Astrocyte (in vitro differentiated cells and primary cell): Measurements from ENCODE around the gene NAA15. TPM values are rescaled to one million over a fixed set of nuclear protein-coding genes. Genes with fewer than 3 reads are reported as not detected.
"Not testable (repeated sequence)": the region's sequence is repeated elsewhere in the genome, so short reads cannot be mapped to it uniquely, and the experiment has no call there.

Experiments
- DNase-seq: peaks from one replicate; pipeline ENCODE4 v3.0.0-alpha.2; 2010; ENCODE audit warnings: low read depth
- FAIRE-seq: peaks from 2 replicates; lab custom pipeline; 2011; peaks lifted over from hg19 to GRCh38; lab: Jason Lieb, UNC
- H2AFZ ChIP-seq: 2 replicates; pipeline ENCODE4 v1.6.0; 2012; ENCODE audit warnings: low read depth, low read length, inconsistent platforms
- H3K27ac ChIP-seq: 2 replicates; pipeline ENCODE4 v1.5.1; 2011; ENCODE audit warnings: low read depth, low read length, inconsistent platforms
- H3K27me3 ChIP-seq: 2 replicates; pipeline ENCODE4 v1.6.0; 2011; ENCODE audit warnings: low read length, inconsistent platforms; ENCODE audit not compliant: insufficient read depth
- H3K36me3 ChIP-seq: 2 replicates; pipeline ENCODE4 v1.5.1; 2011; ENCODE audit warnings: low read length, inconsistent platforms; ENCODE audit not compliant: insufficient read depth
- H3K4me1 ChIP-seq: 2 replicates; pipeline ENCODE4 v1.5.1; 2011; ENCODE audit warnings: low read length, inconsistent platforms; ENCODE audit not compliant: insufficient read depth
- H3K4me2 ChIP-seq: 2 replicates; pipeline ENCODE4 v1.6.0; 2012; ENCODE audit warnings: low read length, inconsistent platforms
- H3K4me3 ChIP-seq: 2 replicates; pipeline ENCODE4 v1.5.1; 2011; ENCODE audit warnings: low read depth, mild to moderate bottlenecking, low read length, inconsistent platforms; ENCODE audit not compliant: insufficient read depth
- H3K79me2 ChIP-seq: 2 replicates; pipeline ENCODE4 v1.6.0; 2012; ENCODE audit warnings: mild to moderate bottlenecking, low read length, inconsistent platforms; ENCODE audit not compliant: insufficient read depth
- H3K9ac ChIP-seq: 2 replicates; pipeline ENCODE4 v1.6.0; 2012; ENCODE audit warnings: mild to moderate bottlenecking, low read length, inconsistent platforms
- H3K9me3 ChIP-seq: 2 replicates; pipeline ENCODE4 v1.5.1; 2012; ENCODE audit warnings: low read depth, mild to moderate bottlenecking, low read length, inconsistent platforms; ENCODE audit not compliant: insufficient read depth
- H4K20me1 ChIP-seq: 2 replicates; pipeline ENCODE4 v1.6.0; 2012; ENCODE audit warnings: low read length, inconsistent platforms; ENCODE audit not compliant: insufficient read depth
- H3K27ac Mint-ChIP-seq: one replicate; pipeline ENCODE4 v1.8.0; 2021; ENCODE audit warnings: mild to moderate bottlenecking, mixed read lengths; ENCODE audit not compliant: unreplicated experiment
- H3K27me3 Mint-ChIP-seq: one replicate; pipeline ENCODE4 v1.8.0; 2021; ENCODE audit warnings: low read depth, mixed read lengths; ENCODE audit not compliant: unreplicated experiment
- H3K36me3 Mint-ChIP-seq: one replicate; pipeline ENCODE4 v1.8.0; 2021; ENCODE audit warnings: low read depth, mixed read lengths; ENCODE audit not compliant: unreplicated experiment
- H3K4me1 Mint-ChIP-seq: one replicate; pipeline ENCODE4 v1.8.0; 2021; ENCODE audit warnings: low read depth, mixed read lengths; ENCODE audit not compliant: unreplicated experiment
- H3K4me3 Mint-ChIP-seq: one replicate; pipeline ENCODE4 v1.8.0; 2021; ENCODE audit warnings: mild to moderate bottlenecking, moderate library complexity, mixed read lengths; ENCODE audit not compliant: unreplicated experiment
- H3K9me3 Mint-ChIP-seq: one replicate; pipeline ENCODE4 v1.8.0; 2021; ENCODE audit warnings: mild to moderate bottlenecking, mixed read lengths; ENCODE audit not compliant: unreplicated experiment
- EZH2 ChIP-seq: IDR thresholded peaks from 2 replicates; pipeline ENCODE4 v1.6.1; 2012; ENCODE audit warnings: mild to moderate bottlenecking, low read length, inconsistent platforms; ENCODE audit not compliant: insufficient read depth
- total RNA-seq: library from RNA; stranded (reverse); gene quantifications from 2 replicates; pipeline ENCODE4 v1.2.1, GENCODE V29; 2021
- TF ChIP-seq, protein P1 (sequence below): IDR thresholded peaks from 2 replicates; pipeline ENCODE4 v1.5.1; 2011; ENCODE audit warnings: low read depth, mild to moderate bottlenecking, inconsistent platforms, low read length, moderate library complexity; ENCODE audit not compliant: insufficient read depth

Gene NAA15
- total RNA-seq, 1 donor from 2014 or later = 64.5 TPM

DNA sequence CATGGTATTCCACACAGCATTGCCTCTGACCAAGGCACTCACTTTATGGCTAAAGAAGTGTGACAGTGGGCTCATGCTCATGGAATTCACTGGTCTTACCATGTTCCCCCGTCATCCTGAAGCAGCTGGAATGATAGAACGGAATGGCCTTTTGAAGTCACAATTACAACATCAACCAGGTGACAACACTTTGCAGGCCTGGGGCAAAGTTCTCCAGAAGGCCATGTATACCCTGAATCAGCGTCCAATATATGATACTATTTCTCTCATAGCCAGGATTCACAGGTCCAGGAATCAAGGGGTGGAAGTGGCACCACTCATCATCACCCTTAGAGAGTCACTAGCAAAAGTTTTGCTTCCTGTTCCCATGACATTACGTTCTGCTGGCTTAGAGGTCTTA lies 145.8 kb downstream of the NAA15 start:
- not testable (repeated sequence) for H3K4me1 ChIP-seq, FAIRE-seq, H3K4me3 ChIP-seq, H3K4me1 Mint-ChIP-seq, H3K4me2 ChIP-seq, H3K27ac Mint-ChIP-seq, H3K79me2 ChIP-seq, H2AFZ ChIP-seq, H3K27ac ChIP-seq, H4K20me1 ChIP-seq, H3K9me3 ChIP-seq, H3K9me3 Mint-ChIP-seq, H3K9ac ChIP-seq, H3K27me3 ChIP-seq, DNase-seq, H3K4me3 Mint-ChIP-seq, H3K27me3 Mint-ChIP-seq, H3K36me3 ChIP-seq
- peaks cover 29% of the 10 kb centered on the region for H3K36me3 Mint-ChIP-seq

DNA sequence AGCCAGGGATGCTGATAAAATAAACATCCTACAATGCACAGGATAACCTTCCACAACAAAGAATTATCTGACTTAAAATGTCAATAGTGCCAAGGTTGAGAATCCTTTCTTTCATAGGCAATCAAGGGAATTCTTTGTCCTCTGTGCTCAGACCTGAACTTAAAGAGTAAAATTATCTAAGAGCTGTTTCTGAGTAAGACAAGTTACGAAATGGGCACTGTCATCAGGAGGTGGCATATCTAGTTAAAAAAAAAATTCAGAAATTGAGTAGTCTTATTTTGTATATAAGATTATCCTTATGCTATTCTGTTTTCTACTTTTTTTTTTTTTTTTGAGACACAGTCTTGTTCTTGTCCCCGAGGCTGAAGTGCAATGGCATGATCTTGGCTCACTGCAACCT lies 149.3 kb downstream of the NAA15 start:
- TF ChIP-seq, protein P1, sequence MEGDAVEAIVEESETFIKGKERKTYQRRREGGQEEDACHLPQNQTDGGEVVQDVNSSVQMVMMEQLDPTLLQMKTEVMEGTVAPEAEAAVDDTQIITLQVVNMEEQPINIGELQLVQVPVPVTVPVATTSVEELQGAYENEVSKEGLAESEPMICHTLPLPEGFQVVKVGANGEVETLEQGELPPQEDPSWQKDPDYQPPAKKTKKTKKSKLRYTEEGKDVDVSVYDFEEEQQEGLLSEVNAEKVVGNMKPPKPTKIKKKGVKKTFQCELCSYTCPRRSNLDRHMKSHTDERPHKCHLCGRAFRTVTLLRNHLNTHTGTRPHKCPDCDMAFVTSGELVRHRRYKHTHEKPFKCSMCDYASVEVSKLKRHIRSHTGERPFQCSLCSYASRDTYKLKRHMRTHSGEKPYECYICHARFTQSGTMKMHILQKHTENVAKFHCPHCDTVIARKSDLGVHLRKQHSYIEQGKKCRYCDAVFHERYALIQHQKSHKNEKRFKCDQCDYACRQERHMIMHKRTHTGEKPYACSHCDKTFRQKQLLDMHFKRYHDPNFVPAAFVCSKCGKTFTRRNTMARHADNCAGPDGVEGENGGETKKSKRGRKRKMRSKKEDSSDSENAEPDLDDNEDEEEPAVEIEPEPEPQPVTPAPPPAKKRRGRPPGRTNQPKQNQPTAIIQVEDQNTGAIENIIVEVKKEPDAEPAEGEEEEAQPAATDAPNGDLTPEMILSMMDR = no peak
- no peak for TF ChIP-seq EZH2
- Histone ChIP-seq H3K27me3 (no peaks in the 10 kb centered on the region), H3K27ac (no peak overlapping the region), H3K9me3 (no peaks in the 10 kb centered on the region), H3K9ac (no peak overlapping the region), H3K79me2 (peaks cover 28% of the 10 kb centered on the region), H2AFZ (no peak overlapping the region), H3K4me1 (peaks cover 6% of the 10 kb centered on the region), H3K4me3 (no peak overlapping the region), H3K36me3 (no peaks in the 10 kb centered on the region), H4K20me1 (peaks cover 12% of the 10 kb centered on the region), H3K4me2 (no peak overlapping the region)
- Mint-ChIP-seq H3K4me3 (no peak overlapping the region), H3K9me3 (peaks cover 2% of the 10 kb centered on the region), H3K36me3 (peaks cover 25% of the 10 kb centered on the region), H3K4me1 (peaks cover 9% of the 10 kb centered on the region), H3K27ac (no peak overlapping the region), H3K27me3 (no peaks in the 10 kb centered on the region)
- FAIRE-seq (no peak), DNase-seq (no peak)

DNA sequence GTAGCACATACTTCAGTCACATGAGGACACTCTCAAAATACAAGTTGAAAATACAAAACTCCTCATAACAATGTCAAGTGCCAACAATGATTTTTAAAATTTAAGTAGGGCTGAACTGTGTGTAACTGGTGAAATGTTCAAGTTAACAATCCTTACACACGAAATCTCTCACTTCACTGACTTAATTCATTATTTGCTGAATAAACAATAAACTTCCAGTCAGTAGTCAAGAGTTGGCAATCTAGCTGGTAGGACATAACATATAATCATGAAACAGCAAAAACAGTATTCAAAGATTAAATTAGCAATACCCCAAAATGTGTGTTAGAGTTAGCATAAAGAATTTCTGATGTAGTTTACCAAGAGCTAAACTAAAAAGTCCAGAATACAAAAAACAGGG lies 150.7 kb downstream of the NAA15 start:
- Histone ChIP-seq H2AFZ (no peak overlapping the region), H3K27ac (no peak overlapping the region), H3K27me3 (no peaks in the 10 kb centered on the region), H3K9me3 (no peaks in the 10 kb centered on the region), H3K9ac (peak overlapping the region; percentile 94), H3K79me2 (peaks cover 42% of the 10 kb centered on the region), H3K36me3 (no peaks in the 10 kb centered on the region), H4K20me1 (peaks cover 22% of the 10 kb centered on the region), H3K4me1 (peaks cover 12% of the 10 kb centered on the region), H3K4me3 (no peak overlapping the region), H3K4me2 (peak overlapping the region; percentile 95)
- peaks cover 19% of the 10 kb centered on the region for H3K4me1 Mint-ChIP-seq
- peaks cover 15% of the 10 kb centered on the region for H3K36me3 Mint-ChIP-seq
- TF ChIP-seq, protein P1 = no peak
- TF ChIP-seq EZH2 = no peak
- H3K27ac Mint-ChIP-seq = peak overlapping the region; percentile 95
- H3K27me3 Mint-ChIP-seq = no peaks in the 10 kb centered on the region
- DNase-seq (no peak), FAIRE-seq (no peak)
- H3K9me3 Mint-ChIP-seq = peaks cover 2% of the 10 kb centered on the region
- peak overlapping the region; percentile 96 for H3K4me3 Mint-ChIP-seq
